OCI-LY7 (cell line): ENCODE data around the gene DNAH8. TPM values are rescaled to one million over a fixed set of nuclear protein-coding genes. Genes with fewer than 3 reads are reported as not detected.

Experiments
- BruUV-seq: library from RNA; stranded (reverse); fragments of 400-500 nt; replicated peaks from 2 replicates; lab custom pipeline; 2021; lab: Mats Ljungman, UMichigan
- CTCF ChIA-PET: fragments of 300-600 bp; sonication (Branson Sonifier 250); formaldehyde crosslinking; loops from one replicate; lab custom pipeline; 2022; ENCODE audit warnings: antibody characterized with exemption; ENCODE audit not compliant: unreplicated experiment; lab: Charles Lee
- POLR2A ChIA-PET: fragments of 300-600 bp; sonication (Branson Sonifier 250); formaldehyde crosslinking; loops from one replicate; lab custom pipeline; 2022; ENCODE audit warnings: antibody characterized with exemption; lab: Charles Lee
- DNase-seq: peaks from one replicate; pipeline ENCODE4 v3.0.0-alpha.2; 2015; ENCODE audit warnings: low spot score
- H2AFZ ChIP-seq: fragments of 200-600 bp; sonication (generic), shearing (Covaris generic); 2 replicates; pipeline ENCODE4 v1.6.1; 2014; ENCODE audit warnings: mild to moderate bottlenecking, antibody characterized with exemption, low read length, moderate library complexity
- H3K27ac ChIP-seq: fragments of 200-600 bp; sonication (generic); 2 replicates; pipeline ENCODE4 v1.5.1; 2014; ENCODE audit warnings: mixed run types, low read depth, mild to moderate bottlenecking, moderate library complexity, low read length, inconsistent platforms; ENCODE audit not compliant: poor library complexity, severe bottlenecking
- H3K36me3 ChIP-seq: fragments of 200-600 bp; sonication (generic); 2 replicates; pipeline ENCODE4 v1.6.1; 2014; ENCODE audit warnings: mild to moderate bottlenecking, antibody characterized with exemption, low read length, moderate library complexity, mixed read lengths; ENCODE audit not compliant: insufficient read depth
- H3K4me1 ChIP-seq: fragments of 200-600 bp; sonication (generic); 2 replicates; pipeline ENCODE4 v1.5.1; 2014; ENCODE audit warnings: mild to moderate bottlenecking, low read length; ENCODE audit not compliant: insufficient read depth, poor library complexity, severe bottlenecking
- H3K4me2 ChIP-seq: fragments of 200-600 bp; sonication (generic); 2 replicates; pipeline ENCODE4 v1.6.1; 2014; ENCODE audit warnings: mild to moderate bottlenecking, low read length
- H3K4me3 ChIP-seq: fragments of 200-600 bp; sonication (generic); 2 replicates; pipeline ENCODE4 v1.5.1; 2014; ENCODE audit warnings: mild to moderate bottlenecking, low read depth, low read length; ENCODE audit not compliant: poor library complexity, severe bottlenecking
- H3K79me2 ChIP-seq: fragments of 200-600 bp; sonication (generic); 2 replicates; pipeline ENCODE4 v1.6.1; 2016; ENCODE audit warnings: low read depth, mild to moderate bottlenecking, low read length, moderate library complexity, mixed read lengths; ENCODE audit not compliant: insufficient read depth
- H3K9me2 ChIP-seq: fragments of 200-600 bp; sonication (generic); 2 replicates; pipeline ENCODE4 v1.6.1; 2016; ENCODE audit warnings: mild to moderate bottlenecking, low read length, mixed read lengths; ENCODE audit not compliant: insufficient read depth
- H3K9me3 ChIP-seq: fragments of 200-600 bp; sonication (generic); 2 replicates; pipeline ENCODE4 v1.6.1; 2014; ENCODE audit warnings: mild to moderate bottlenecking, mixed run types, low read length, mixed read lengths
- H4K20me1 ChIP-seq: fragments of 200-600 bp; sonication (generic); 2 replicates; pipeline ENCODE4 v1.6.1; 2014; ENCODE audit warnings: mild to moderate bottlenecking, antibody characterized with exemption, low read length, moderate library complexity, mixed read lengths; ENCODE audit not compliant: insufficient read depth
- EZH2phosphoT487 ChIP-seq: fragments of 200-600 bp; sonication (generic); IDR thresholded peaks from 2 replicates; pipeline ENCODE4 v1.6.1; 2018; ENCODE audit warnings: low read depth, borderline replicate concordance, mild to moderate bottlenecking, mixed run types, antibody characterized with exemption, low read length, moderate library complexity, mixed read lengths
- intact Hi-C: fragments of 100-400 bp; cut with micrococcal nuclease; formaldehyde crosslinking; loops from one replicate; pipeline ENCODE4 v1.10.0; 2022; ENCODE audit not compliant: unreplicated experiment
- total RNA-seq, 2 experiments: library from RNA; depleted of rRNA in 1 of 2; stranded (reverse); fragments of >200 nt in 1 of 2; shearing (Covaris generic) in 1 of 2; gene quantifications; 2 replicates each; pipeline ENCODE4 v1.2.3, GENCODE V29; 2014 to 2022
- TF ChIP-seq, protein P1 (sequence below): fragments of 200-600 bp; sonication (generic); conservative IDR thresholded peaks from 2 replicates; pipeline ENCODE4 v1.5.1; 2014; ENCODE audit warnings: mild to moderate bottlenecking, antibody characterized with exemption, low read length, moderate library complexity, mixed read lengths

The DNAH8 gene
- total RNA-seq, 2 experiments from 2014 or later, result not detected

DNA sequence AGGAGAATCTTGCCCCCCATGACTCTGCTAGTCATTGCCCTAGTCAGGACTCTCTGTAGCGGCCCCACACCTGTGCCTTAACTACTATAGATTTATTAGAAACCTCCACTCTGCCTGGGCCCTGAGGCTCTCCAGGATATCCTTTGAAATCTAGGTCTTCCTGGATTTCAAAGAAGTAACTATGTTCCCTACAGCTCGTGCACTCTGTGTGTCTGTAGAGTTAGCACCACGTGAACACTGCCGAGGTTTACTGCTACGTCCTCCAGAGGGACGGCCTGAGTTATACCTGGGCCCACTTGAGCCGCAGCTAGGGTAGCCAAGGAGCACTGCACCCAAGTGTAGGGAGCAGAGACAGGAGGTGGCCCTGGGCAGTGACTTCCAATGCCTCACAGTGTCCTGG is 353.3 kb downstream of the DNAH8 start:
- Histone ChIP-seq H3K79me2 (no peaks in the 10 kb centered on the region), H3K4me1 (no peaks in the 10 kb centered on the region), H3K9me3 (no peaks in the 10 kb centered on the region), H3K9me2 (no peaks in the 10 kb centered on the region), H3K27ac (no peak overlapping the region), H2AFZ (no peak overlapping the region), H4K20me1 (no peaks in the 10 kb centered on the region), H3K4me2 (no peak overlapping the region), H3K36me3 (no peaks in the 10 kb centered on the region), H3K4me3 (no peak overlapping the region)
- intact Hi-C loops, result no loop called here
- BruUV-seq, result no TSS peak
- no peak for DNase-seq
- no peak for TF ChIP-seq EZH2phosphoT487
- TF ChIP-seq, protein P1, sequence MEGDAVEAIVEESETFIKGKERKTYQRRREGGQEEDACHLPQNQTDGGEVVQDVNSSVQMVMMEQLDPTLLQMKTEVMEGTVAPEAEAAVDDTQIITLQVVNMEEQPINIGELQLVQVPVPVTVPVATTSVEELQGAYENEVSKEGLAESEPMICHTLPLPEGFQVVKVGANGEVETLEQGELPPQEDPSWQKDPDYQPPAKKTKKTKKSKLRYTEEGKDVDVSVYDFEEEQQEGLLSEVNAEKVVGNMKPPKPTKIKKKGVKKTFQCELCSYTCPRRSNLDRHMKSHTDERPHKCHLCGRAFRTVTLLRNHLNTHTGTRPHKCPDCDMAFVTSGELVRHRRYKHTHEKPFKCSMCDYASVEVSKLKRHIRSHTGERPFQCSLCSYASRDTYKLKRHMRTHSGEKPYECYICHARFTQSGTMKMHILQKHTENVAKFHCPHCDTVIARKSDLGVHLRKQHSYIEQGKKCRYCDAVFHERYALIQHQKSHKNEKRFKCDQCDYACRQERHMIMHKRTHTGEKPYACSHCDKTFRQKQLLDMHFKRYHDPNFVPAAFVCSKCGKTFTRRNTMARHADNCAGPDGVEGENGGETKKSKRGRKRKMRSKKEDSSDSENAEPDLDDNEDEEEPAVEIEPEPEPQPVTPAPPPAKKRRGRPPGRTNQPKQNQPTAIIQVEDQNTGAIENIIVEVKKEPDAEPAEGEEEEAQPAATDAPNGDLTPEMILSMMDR, result no peak
- POLR2A ChIA-PET, result interaction anchor here (0.6 kb wide), 1 partner anchor 502 kb away, joined by 3 read pairs; no protein-coding TSS in a partner anchor
- CTCF ChIA-PET, result no interaction called here

DNA sequence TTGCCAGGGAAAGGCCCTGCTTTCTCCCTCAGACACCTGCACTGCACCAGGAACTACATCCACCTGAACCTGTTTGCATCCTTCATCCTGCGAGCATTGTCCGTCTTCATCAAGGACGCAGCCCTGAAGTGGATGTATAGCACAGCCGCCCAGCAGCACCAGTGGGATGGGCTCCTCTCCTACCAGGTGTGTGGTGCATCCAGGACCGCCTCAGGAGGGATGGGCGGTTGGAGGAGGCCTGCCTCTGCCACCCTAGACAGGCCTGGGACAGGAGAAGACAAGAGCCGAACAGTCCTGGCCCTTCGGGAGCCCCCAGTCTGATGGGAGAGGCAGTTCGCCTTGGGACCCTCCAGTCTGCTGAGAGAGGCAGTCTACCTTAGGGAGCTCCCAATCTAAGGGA is 357.7 kb downstream of the DNAH8 start:
- no TSS peak for BruUV-seq
- no peaks in the 10 kb centered on the region for H3K79me2 ChIP-seq
- no peak overlapping the region for H3K4me2 ChIP-seq
- H4K20me1 ChIP-seq, result no peaks in the 10 kb centered on the region
- no peaks in the 10 kb centered on the region for H3K4me1 ChIP-seq
- no peak overlapping the region for H3K4me3 ChIP-seq
- no peak overlapping the region for H2AFZ ChIP-seq
- no peaks in the 10 kb centered on the region for H3K36me3 ChIP-seq
- TF ChIP-seq, protein P1, result no peak
- no peak for TF ChIP-seq EZH2phosphoT487
- no peak overlapping the region for H3K27ac ChIP-seq
- intact Hi-C loops, result no loop called here
- no peak for DNase-seq
- H3K9me2 ChIP-seq, result no peaks in the 10 kb centered on the region
- ChIA-PET CTCF (no interaction called here), POLR2A (no interaction called here)
- H3K9me3 ChIP-seq, result no peaks in the 10 kb centered on the region

DNA sequence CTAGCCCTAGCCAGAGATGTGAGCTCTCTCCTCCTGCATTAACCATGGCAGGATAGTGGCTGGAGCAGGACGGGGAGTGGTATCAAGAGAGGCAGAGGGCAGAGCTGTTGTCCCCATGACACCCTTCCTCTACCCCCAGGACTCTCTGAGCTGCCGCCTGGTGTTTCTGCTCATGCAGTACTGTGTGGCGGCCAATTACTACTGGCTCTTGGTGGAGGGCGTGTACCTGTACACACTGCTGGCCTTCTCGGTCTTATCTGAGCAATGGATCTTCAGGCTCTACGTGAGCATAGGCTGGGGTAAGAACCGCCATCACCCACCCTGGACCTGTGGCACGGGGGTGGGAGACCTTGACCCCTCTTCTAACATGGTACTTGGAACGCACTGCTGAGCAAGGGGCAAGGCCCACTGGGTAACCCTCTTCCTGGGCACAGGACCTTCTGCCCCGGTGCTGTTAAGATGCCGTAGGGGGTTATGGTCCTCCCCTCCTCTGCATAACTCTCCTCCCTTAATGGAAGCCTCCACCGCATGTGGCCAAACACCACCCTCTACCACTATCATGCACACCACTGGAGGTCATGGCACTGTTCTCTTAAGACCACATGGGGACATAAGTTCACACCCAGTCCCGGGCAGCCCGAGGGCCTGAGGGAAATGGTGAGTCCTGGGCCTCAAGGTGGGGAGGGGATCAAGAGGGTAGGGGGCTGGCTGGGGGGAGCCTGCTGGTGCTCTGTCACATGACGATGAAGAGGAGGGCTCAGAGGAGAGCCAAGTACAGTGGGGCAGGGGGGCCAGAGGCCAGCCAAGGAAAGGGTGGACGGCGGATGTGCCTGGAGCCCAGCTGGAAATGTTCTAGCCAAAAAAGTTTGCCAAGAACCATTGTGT is 358.6 kb downstream of the DNAH8 start:
- CTCF ChIA-PET, result no interaction called here
- no peak overlapping the region for H3K27ac ChIP-seq
- no peak overlapping the region for H3K4me2 ChIP-seq
- no peak overlapping the region for H2AFZ ChIP-seq
- no peaks in the 10 kb centered on the region for H4K20me1 ChIP-seq
- H3K36me3 ChIP-seq, result no peaks in the 10 kb centered on the region
- no TSS peak for BruUV-seq
- TF ChIP-seq, protein P1, result no peak
- TF ChIP-seq EZH2phosphoT487, result no peak
- no peaks in the 10 kb centered on the region for H3K9me3 ChIP-seq
- H3K4me1 ChIP-seq, result no peaks in the 10 kb centered on the region
- POLR2A ChIA-PET, result no interaction called here
- no peaks in the 10 kb centered on the region for H3K9me2 ChIP-seq
- intact Hi-C loops, result no loop called here
- DNase-seq, result no peak
- no peaks in the 10 kb centered on the region for H3K79me2 ChIP-seq
- no peak overlapping the region for H3K4me3 ChIP-seq
